PC-3 (cell line): ENCODE data around the gene TMPRSS2. TPM values are rescaled to one million over a fixed set of nuclear protein-coding genes. Genes with fewer than 3 reads are reported as not detected.

Experiments used
- ATAC-seq: fragments of 200-7000 bp; cut with Tn5 transposase; 2 replicates; pipeline ENCODE4 v1.9.1; 2020; ENCODE audit warnings: mild to moderate bottlenecking, moderate library complexity
- BruUV-seq: library from RNA; stranded (reverse); fragments of 400-500 nt; replicated peaks from 2 replicates; lab custom pipeline; 2021; lab: Mats Ljungman, UMichigan
- CTCF ChIA-PET: fragments of 300-600 bp; sonication (Branson Sonifier 250); formaldehyde crosslinking; loops from one replicate; lab custom pipeline; 2022; ENCODE audit warnings: antibody characterized with exemption; lab: Charles Lee
- POLR2A ChIA-PET: fragments of 300-600 bp; sonication (Branson Sonifier 250); formaldehyde crosslinking; loops from one replicate; lab custom pipeline; 2022; ENCODE audit warnings: antibody characterized with exemption; ENCODE audit not compliant: unreplicated experiment; lab: Charles Lee
- DNase-seq: peaks from one replicate; pipeline ENCODE4 v3.0.0-alpha.2; 2015
- H2AFZ ChIP-seq: fragments of 300-600 bp; sonication (generic); 2 replicates; pipeline ENCODE4 v1.6.0; 2016; ENCODE audit warnings: antibody characterized with exemption, low read length
- H3F3A ChIP-seq: fragments of 300-600 bp; sonication (generic); one replicate; pipeline ENCODE4 v1.6.0; 2017; ENCODE audit warnings: antibody characterized with exemption, low read length, control low read depth, mild to moderate bottlenecking; ENCODE audit not compliant: unreplicated experiment
- H3K27ac ChIP-seq: fragments of 300-600 bp; sonication (generic); 2 replicates; pipeline ENCODE4 v1.5.1; 2016; ENCODE audit warnings: mild to moderate bottlenecking, low read length
- H3K27me3 ChIP-seq: fragments of 300-600 bp; sonication (generic); 2 replicates; pipeline ENCODE4 v1.6.1; 2016; ENCODE audit warnings: low read length, mixed read lengths
- H3K36me3 ChIP-seq: fragments of 300-600 bp; sonication (generic); 2 replicates; pipeline ENCODE4 v1.6.1; 2016; ENCODE audit warnings: low read depth, mixed run types, low read length, mixed read lengths
- H3K4me1 ChIP-seq: fragments of 300-600 bp; sonication (generic); 2 replicates; pipeline ENCODE4 v1.5.1; 2016; ENCODE audit warnings: low read length; ENCODE audit not compliant: insufficient read depth
- H3K4me2 ChIP-seq: fragments of 300-600 bp; sonication (generic); 2 replicates; pipeline ENCODE4 v1.6.0; 2016; ENCODE audit warnings: low read length
- H3K4me3 ChIP-seq: fragments of 300-600 bp; sonication (generic); 2 replicates; pipeline ENCODE4 v1.5.1; 2016; ENCODE audit warnings: mild to moderate bottlenecking, low read length, mixed read lengths
- H3K79me2 ChIP-seq: fragments of 300-600 bp; sonication (generic); 2 replicates; pipeline ENCODE4 v1.6.1; 2017; ENCODE audit warnings: low read length, mixed read lengths
- H3K9ac ChIP-seq: fragments of 300-600 bp; sonication (generic); 2 replicates; pipeline ENCODE4 v1.6.0; 2016; ENCODE audit warnings: mild to moderate bottlenecking, low read length
- H3K9me2 ChIP-seq: fragments of 300-600 bp; sonication (generic); replicated peaks from 2 replicates; pipeline ENCODE4 v1.6.1; 2016; ENCODE audit warnings: mixed run types, low read length, mixed read lengths
- H3K9me3 ChIP-seq: fragments of 300-600 bp; sonication (generic); 2 replicates; pipeline ENCODE4 v1.6.1; 2016; ENCODE audit warnings: low read length, mixed read lengths
- H4K20me1 ChIP-seq: fragments of 300-600 bp; sonication (generic); 2 replicates; pipeline ENCODE4 v1.6.1; 2016; ENCODE audit warnings: low read length, mixed read lengths
- CTCF ChIP-seq: fragments of 300-600 bp; sonication (generic); conservative IDR thresholded peaks from 2 replicates; pipeline ENCODE4 v1.5.1; 2017; ENCODE audit warnings: antibody characterized with exemption, low read depth, mild to moderate bottlenecking, low read length
- EZH2 ChIP-seq: fragments of 300-600 bp; sonication (generic); IDR thresholded peaks from one replicate; pipeline ENCODE4 v1.6.1; 2017; ENCODE audit warnings: antibody characterized with exemption, mild to moderate bottlenecking, low read length; ENCODE audit not compliant: unreplicated experiment
- EZH2phosphoT487 ChIP-seq: fragments of 300-600 bp; sonication (generic); IDR thresholded peaks from 2 replicates; pipeline ENCODE4 v1.6.1; 2018; ENCODE audit warnings: mild to moderate bottlenecking, antibody characterized with exemption, low read length, borderline replicate concordance
- intact Hi-C: fragments of 100-400 bp; cut with micrococcal nuclease; formaldehyde crosslinking; loops from 2 replicates; pipeline ENCODE4 v1.9.0; 2023
- total RNA-seq: library from RNA; depleted of rRNA; stranded (reverse); fragments of >200 nt; gene quantifications from 2 replicates; pipeline ENCODE4 v1.2.3, GENCODE V29; 2014

The TMPRSS2 gene
- total RNA-seq, 1 experiment from 2014 or later = 15.8 TPM

- ChIA-PET CTCF (no interaction called here), POLR2A (no interaction called here)
- Histone ChIP-seq H3K4me3 (no peak overlapping the region), H3K27me3 (no peaks in the 10 kb centered on the region), H3K4me2 (no peak overlapping the region), H3K36me3 (no peaks in the 10 kb centered on the region), H3K4me1 (peaks cover 14% of the 10 kb centered on the region), H4K20me1 (no peaks in the 10 kb centered on the region), H3K27ac (no peak overlapping the region), H3K9me2 (no peaks in the 10 kb centered on the region), H3K9me3 (no peaks in the 10 kb centered on the region), H3F3A (no peaks in the 10 kb centered on the region), H3K79me2 (no peaks in the 10 kb centered on the region), H2AFZ (no peak overlapping the region), H3K9ac (no peak overlapping the region)
- DNase-seq (no peak), ATAC-seq (no peak)
- intact Hi-C loops = loop anchor here (2.0 to 10.0 kb wide), 2 partner anchors 20 to 88 kb away; partner anchors contain the start of gene MX2
- BruUV-seq = no TSS peak
- no peak for TF ChIP-seq CTCF
- no peak for TF ChIP-seq EZH2
- TF ChIP-seq EZH2phosphoT487 = no peak
These were observed 54.8 kb downstream of the TMPRSS2 start for GRCh38 chr21:41453198-41453597.

DNA sequence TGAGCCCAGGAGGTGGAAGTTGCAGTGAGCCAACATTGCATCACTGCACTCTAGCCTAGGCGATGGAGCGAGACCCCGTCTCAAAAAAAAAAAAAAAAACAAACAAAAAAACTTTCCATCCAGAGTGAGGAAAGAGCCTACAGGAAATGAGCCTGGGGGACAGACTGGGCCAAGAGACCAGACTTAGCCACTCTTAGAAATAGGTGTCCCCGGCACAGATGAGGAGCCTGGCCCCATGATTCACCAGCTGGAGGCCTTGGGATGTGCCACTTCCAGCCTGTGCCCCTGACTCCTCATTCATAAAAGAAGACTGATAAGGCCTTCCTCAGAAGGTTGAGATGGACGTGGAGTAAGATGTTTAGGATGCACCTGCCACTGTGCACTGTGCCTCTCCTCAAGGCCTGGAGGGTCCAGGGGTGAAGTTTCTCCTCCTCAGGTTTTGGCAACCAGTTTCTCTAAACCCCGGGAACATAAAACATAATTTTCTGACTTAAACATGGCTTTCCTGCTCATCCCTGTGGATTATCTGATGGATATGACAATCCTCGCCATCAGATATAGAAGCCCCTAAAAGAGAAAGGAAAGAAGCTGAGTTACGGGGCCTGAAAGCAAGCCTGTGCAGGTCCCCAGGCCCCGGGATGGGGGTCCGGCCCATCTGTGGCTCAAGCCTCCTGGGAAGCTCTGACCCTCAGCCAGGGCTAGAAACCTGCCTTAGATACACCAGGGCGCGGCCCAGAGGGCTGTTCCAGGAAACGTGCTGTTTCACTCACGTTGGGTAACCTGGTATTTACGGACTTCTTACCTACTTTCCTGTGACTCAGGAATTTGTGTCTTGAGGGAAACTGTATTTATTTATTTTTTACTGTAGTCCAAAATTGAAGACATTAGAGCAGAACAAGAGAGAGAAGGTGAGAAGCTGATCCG lies 55.9 kb downstream of the TMPRSS2 start:
- ATAC-seq (peak; percentile 97), DNase-seq (peak; percentile 80)
- no peak overlapping the region for H2AFZ ChIP-seq
- CTCF ChIA-PET = no interaction called here
- H3K9me3 ChIP-seq = no peaks in the 10 kb centered on the region
- peaks cover 14% of the 10 kb centered on the region for H3K4me1 ChIP-seq
- BruUV-seq = no TSS peak
- no peak for TF ChIP-seq CTCF
- TF ChIP-seq EZH2phosphoT487 = no peak
- no peak for TF ChIP-seq EZH2
- POLR2A ChIA-PET = interaction anchor here (0.6 kb wide), 2 partner anchors 27 to 183 kb away, joined by 3 to 5 read pairs; no protein-coding TSS in a partner anchor
- no peaks in the 10 kb centered on the region for H3K79me2 ChIP-seq
- H3K9me2 ChIP-seq = no peaks in the 10 kb centered on the region
- no peaks in the 10 kb centered on the region for H3K36me3 ChIP-seq
- H4K20me1 ChIP-seq = no peaks in the 10 kb centered on the region
- H3K4me3 ChIP-seq = no peak overlapping the region
- intact Hi-C loops = loop anchor here (2.0 to 10.0 kb wide), 2 partner anchors 19 to 87 kb away; partner anchors contain the start of gene MX2
- peak overlapping the region; percentile 43 for H3K27ac ChIP-seq
- no peak overlapping the region for H3K9ac ChIP-seq
- no peaks in the 10 kb centered on the region for H3F3A ChIP-seq
- peak overlapping the region; percentile 53 for H3K4me2 ChIP-seq
- no peaks in the 10 kb centered on the region for H3K27me3 ChIP-seq

GRCh38 chr21:41449613-41450012 lies 58.3 kb downstream of the TMPRSS2 start:
- no peak for ATAC-seq
- no peak overlapping the region for H2AFZ ChIP-seq
- H3K4me1 ChIP-seq = peaks cover 14% of the 10 kb centered on the region
- no peaks in the 10 kb centered on the region for H3K9me2 ChIP-seq
- no peaks in the 10 kb centered on the region for H3K36me3 ChIP-seq
- H3K9ac ChIP-seq = no peak overlapping the region
- no peak for TF ChIP-seq CTCF
- TF ChIP-seq EZH2 = no peak
- TF ChIP-seq EZH2phosphoT487 = no peak
- H3F3A ChIP-seq = no peaks in the 10 kb centered on the region
- intact Hi-C loops = loop anchor here (10.0 kb wide), 1 partner anchor 85 kb away; the partner anchor contains the start of gene MX2
- no peak overlapping the region for H3K4me3 ChIP-seq
- no peaks in the 10 kb centered on the region for H4K20me1 ChIP-seq
- DNase-seq = no peak
- H3K4me2 ChIP-seq = no peak overlapping the region
- H3K79me2 ChIP-seq = no peaks in the 10 kb centered on the region
- H3K27me3 ChIP-seq = no peaks in the 10 kb centered on the region
- H3K9me3 ChIP-seq = no peaks in the 10 kb centered on the region
- no peak overlapping the region for H3K27ac ChIP-seq
- BruUV-seq = no TSS peak
- ChIA-PET CTCF (no interaction called here), POLR2A (no interaction called here)
